Smooth muscle cell of the brain vasculature (primary cell): ENCODE results near the gene CFAP43.

Experiments
- DNase-seq: peaks from one replicate; pipeline ENCODE4 v3.0.0-alpha.2; 2012; ENCODE audit warnings: low read depth, low spot score

CFAP43 gene

DNA sequence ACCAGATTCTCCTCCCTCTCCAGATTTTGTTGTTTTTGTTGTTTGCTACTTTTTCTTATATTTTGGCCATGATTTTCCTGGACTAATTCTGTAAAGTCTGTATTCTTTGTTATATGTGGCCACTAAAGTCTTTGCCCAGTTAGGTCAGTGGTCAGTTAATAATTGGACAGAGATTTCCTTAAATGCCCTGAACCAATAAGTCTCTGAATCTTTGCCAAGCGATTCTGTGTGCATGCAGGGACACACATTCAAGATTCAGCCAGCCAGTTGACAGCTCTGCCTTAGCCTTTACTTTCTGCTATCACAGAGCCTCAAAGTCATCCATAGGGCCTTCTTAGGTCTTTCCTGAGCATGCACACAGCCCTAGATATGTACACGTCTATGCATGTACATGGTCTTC, 135.5 kb downstream of the CFAP43 start:
- no peak for DNase-seq

DNA sequence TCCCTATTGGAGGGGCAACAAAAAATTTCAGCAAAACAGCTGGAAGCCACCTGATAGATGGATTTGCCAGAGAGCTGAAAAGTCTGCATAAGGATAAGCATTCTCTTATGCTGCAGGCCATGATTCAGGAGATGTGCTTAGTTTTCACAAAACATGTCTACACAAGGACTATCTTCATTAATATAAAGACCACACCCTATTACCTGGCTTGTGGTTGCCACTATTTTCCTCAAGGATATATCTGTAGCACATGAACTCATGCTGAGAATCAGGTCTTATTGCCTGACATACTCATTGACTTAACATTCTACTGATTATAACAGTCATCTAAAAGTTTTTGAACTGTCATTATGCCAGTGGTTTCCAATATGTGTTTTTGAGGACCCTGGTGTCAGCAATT, 139.4 kb downstream of the CFAP43 start:
- no peak for DNase-seq

DNA sequence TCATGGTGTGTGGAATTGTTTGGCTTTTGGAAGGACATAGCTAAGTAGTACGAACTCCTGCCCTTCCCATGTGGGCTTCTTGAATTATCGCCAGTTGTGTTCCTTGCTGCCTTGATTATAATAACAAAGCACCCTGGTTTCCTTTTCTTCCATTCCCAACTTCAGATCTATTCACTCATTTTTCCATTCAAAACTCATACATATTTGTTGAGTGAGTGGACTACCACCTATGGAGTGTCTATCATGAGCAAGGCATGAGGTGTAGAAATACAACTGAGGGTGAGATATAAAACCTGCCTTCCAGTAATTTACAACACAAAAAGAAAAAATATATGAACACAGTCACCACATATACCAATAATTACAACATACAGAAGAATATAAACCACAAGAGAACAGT, 141.6 kb downstream of the CFAP43 start:
- DNase-seq = peak; percentile 41

DNA sequence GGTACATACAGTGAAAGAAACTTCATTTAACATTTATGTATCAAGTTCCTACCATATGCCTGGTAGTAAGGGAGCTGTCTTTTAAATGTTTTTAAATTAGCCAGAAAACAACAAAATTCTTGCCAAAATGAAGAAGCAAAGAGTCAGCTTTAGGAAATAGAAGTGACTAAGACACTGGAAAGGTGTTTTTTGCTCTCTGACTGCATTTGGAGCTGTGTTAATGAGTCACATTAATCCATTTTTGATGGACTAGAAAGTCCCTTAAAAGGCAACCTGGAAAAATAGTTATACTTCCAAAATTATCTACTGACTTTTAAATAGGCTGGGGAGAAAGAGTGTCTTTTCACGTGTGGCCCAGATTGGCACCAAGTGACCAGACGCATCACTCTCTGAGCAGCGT, 142.5 kb downstream of the CFAP43 start:
- no peak for DNase-seq

- DNase-seq = no peak
Measured at GRCh38 chr10:104088239-104088638, 143.9 kb downstream of the CFAP43 start.

GRCh38 chr10:104085801-104086400, 146.3 kb downstream of the CFAP43 start, which contains the start of gene COL17A1:
Gene COL17A1, minus strand, starts transcription at chr10:104085880. Its CDS starts 5,207 bp downstream, at chr10:104080673.
- no peak for DNase-seq

DNA sequence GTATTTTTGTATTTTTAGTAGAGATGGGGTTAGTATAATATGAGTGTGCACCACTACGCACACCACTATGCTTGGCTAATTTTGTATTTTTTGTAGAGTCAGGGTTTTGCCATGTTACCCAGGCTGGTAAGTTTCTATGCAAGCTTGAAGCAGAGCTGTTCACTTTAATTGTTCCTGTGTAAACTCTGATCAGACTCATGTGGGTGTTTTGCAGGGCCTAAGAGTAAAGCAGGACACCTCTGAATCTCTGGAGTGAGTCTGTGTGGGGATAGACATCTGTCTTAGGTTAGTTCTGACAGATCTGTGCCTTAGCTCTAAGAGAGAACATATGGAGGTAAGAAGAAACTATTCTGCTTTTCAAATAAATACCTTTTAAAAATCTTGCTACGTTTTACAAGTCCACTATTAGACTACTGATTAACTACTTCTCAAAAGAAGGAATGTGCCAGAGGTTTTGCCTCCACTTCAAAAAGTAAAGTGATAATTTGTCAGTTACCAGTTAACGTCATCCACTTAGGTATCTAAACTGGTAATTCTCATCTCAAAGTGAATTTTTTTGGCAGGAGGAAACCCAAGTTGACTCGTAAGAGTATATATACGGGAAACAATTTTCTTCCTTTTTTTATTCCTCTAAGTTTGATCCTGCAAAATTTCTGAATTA, 147.6 kb downstream of the CFAP43 start:
- no peak for DNase-seq

- no peak for DNase-seq
Measured at GRCh38 chr10:104081998-104082397, 150.2 kb downstream of the CFAP43 start.

- DNase-seq = no peak
Measured at GRCh38 chr10:104080762-104081161, 151.4 kb downstream of the CFAP43 start.
